WTC11 (cell line): Measurements from ENCODE around the gene FRMD5.

Source experiments
- ELF4 ChIP-seq: sonication (generic); formaldehyde crosslinking; IDR thresholded peaks from 2 replicates; pipeline ENCODE4 v1.8.1; 2022; ENCODE audit warnings: low read depth, mild to moderate bottlenecking, moderate library complexity, missing genetic modification reagents
- NR3C1 ChIP-seq: sonication (generic); formaldehyde crosslinking; conservative IDR thresholded peaks from 2 replicates; pipeline ENCODE4 v1.8.1; 2023; ENCODE audit warnings: low read depth, mild to moderate bottlenecking, missing genetic modification reagents
- SOX15 ChIP-seq: fragments of 250-450 bp; sonication (Bioruptor Pico); IDR thresholded peaks from 2 replicates; pipeline ENCODE4 v1.9.0; 2021; ENCODE audit warnings: mild to moderate bottlenecking
- TCF7 ChIP-seq: sonication (generic); formaldehyde crosslinking; IDR thresholded peaks from 2 replicates; pipeline ENCODE4 v1.8.0; 2022; ENCODE audit warnings: mild to moderate bottlenecking, low read depth, missing genetic modification reagents, moderate library complexity
- TF ChIP-seq, protein P1 (sequence below): fragments of 200-600 bp; IDR thresholded peaks from 2 replicates; pipeline ENCODE4 v1.8.0; 2022; ENCODE audit warnings: antibody characterized with exemption
- TF ChIP-seq, protein P2 (sequence below): sonication (generic); formaldehyde crosslinking; IDR thresholded peaks from 2 replicates; pipeline ENCODE4 v1.8.0; 2022; ENCODE audit warnings: mild to moderate bottlenecking, missing genetic modification reagents
- TF ChIP-seq, protein P3 (sequence below): sonication (generic); formaldehyde crosslinking; IDR thresholded peaks from 2 replicates; pipeline ENCODE4 v1.8.0; 2023; ENCODE audit warnings: mild to moderate bottlenecking, missing genetic modification reagents
- TF ChIP-seq, protein P4 (sequence below): sonication (generic); formaldehyde crosslinking; IDR thresholded peaks from 2 replicates; pipeline ENCODE4 v1.8.0; 2022; ENCODE audit warnings: mild to moderate bottlenecking, missing genetic modification reagents
- TF ChIP-seq, protein P5 (sequence below): sonication (generic); formaldehyde crosslinking; IDR thresholded peaks from 2 replicates; pipeline ENCODE4 v1.8.1; 2023; ENCODE audit warnings: mild to moderate bottlenecking, missing genetic modification reagents

DNA sequence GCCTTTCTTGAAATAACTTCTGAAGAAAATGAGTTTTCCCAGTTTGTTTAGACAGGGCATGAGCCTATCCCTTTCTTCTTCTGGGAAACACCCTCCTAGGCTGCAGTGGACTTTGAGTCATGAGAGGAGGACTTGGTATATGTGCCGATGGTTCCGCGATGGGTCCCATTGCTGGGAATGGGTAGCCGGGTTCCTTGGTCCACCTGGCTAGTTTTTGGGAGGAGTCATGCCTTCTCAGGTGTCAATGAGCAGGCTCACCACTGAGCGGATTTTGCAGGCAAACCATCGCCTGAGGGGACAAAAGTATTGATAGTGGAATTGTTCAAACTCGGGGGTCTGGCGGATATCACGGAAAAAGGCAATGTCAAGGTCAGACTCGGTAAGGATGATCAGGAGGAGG lies 321.4 kb downstream of the FRMD5 start:
- TF ChIP-seq NR3C1 (CRISPR knock-in tag): no peak
- TF ChIP-seq ELF4 (CRISPR knock-in tag): no peak
- TF ChIP-seq, protein P1, sequence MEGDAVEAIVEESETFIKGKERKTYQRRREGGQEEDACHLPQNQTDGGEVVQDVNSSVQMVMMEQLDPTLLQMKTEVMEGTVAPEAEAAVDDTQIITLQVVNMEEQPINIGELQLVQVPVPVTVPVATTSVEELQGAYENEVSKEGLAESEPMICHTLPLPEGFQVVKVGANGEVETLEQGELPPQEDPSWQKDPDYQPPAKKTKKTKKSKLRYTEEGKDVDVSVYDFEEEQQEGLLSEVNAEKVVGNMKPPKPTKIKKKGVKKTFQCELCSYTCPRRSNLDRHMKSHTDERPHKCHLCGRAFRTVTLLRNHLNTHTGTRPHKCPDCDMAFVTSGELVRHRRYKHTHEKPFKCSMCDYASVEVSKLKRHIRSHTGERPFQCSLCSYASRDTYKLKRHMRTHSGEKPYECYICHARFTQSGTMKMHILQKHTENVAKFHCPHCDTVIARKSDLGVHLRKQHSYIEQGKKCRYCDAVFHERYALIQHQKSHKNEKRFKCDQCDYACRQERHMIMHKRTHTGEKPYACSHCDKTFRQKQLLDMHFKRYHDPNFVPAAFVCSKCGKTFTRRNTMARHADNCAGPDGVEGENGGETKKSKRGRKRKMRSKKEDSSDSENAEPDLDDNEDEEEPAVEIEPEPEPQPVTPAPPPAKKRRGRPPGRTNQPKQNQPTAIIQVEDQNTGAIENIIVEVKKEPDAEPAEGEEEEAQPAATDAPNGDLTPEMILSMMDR: no peak
- TF ChIP-seq, protein P2, sequence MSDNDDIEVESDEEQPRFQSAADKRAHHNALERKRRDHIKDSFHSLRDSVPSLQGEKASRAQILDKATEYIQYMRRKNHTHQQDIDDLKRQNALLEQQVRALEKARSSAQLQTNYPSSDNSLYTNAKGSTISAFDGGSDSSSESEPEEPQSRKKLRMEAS (CRISPR knock-in tag): no peak
- TF ChIP-seq, protein P3, sequence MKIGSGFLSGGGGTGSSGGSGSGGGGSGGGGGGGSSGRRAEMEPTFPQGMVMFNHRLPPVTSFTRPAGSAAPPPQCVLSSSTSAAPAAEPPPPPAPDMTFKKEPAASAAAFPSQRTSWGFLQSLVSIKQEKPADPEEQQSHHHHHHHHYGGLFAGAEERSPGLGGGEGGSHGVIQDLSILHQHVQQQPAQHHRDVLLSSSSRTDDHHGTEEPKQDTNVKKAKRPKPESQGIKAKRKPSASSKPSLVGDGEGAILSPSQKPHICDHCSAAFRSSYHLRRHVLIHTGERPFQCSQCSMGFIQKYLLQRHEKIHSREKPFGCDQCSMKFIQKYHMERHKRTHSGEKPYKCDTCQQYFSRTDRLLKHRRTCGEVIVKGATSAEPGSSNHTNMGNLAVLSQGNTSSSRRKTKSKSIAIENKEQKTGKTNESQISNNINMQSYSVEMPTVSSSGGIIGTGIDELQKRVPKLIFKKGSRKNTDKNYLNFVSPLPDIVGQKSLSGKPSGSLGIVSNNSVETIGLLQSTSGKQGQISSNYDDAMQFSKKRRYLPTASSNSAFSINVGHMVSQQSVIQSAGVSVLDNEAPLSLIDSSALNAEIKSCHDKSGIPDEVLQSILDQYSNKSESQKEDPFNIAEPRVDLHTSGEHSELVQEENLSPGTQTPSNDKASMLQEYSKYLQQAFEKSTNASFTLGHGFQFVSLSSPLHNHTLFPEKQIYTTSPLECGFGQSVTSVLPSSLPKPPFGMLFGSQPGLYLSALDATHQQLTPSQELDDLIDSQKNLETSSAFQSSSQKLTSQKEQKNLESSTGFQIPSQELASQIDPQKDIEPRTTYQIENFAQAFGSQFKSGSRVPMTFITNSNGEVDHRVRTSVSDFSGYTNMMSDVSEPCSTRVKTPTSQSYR (CRISPR knock-in tag): no peak
- TF ChIP-seq TCF7 (CRISPR knock-in tag): no peak
- TF ChIP-seq SOX15: no peak
- TF ChIP-seq, protein P4, sequence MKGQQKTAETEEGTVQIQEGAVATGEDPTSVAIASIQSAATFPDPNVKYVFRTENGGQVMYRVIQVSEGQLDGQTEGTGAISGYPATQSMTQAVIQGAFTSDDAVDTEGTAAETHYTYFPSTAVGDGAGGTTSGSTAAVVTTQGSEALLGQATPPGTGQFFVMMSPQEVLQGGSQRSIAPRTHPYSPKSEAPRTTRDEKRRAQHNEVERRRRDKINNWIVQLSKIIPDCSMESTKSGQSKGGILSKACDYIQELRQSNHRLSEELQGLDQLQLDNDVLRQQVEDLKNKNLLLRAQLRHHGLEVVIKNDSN: no peak
- TF ChIP-seq, protein P5, sequence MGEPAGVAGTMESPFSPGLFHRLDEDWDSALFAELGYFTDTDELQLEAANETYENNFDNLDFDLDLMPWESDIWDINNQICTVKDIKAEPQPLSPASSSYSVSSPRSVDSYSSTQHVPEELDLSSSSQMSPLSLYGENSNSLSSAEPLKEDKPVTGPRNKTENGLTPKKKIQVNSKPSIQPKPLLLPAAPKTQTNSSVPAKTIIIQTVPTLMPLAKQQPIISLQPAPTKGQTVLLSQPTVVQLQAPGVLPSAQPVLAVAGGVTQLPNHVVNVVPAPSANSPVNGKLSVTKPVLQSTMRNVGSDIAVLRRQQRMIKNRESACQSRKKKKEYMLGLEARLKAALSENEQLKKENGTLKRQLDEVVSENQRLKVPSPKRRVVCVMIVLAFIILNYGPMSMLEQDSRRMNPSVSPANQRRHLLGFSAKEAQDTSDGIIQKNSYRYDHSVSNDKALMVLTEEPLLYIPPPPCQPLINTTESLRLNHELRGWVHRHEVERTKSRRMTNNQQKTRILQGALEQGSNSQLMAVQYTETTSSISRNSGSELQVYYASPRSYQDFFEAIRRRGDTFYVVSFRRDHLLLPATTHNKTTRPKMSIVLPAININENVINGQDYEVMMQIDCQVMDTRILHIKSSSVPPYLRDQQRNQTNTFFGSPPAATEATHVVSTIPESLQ: no peak
